Stimulated activated CD4-positive, alpha-beta T cell treated with anti-CD3 and anti-CD28 coated beads, Interleukin-15, amount 100 ng/mL, for 48 hours (primary cell): Measurements from ENCODE around the gene ENDOV.

Experiments
- DNase-seq, 2 donors: peaks; one replicate each; pipeline ENCODE4 v3.0.0-alpha.2; 2020; ENCODE audit warnings: low read depth in 2 of 2

The ENDOV gene

GRCh38 chr17:80431246-80432195 lies 16.6 kb downstream of the ENDOV start:
- DNase-seq: no peak

- DNase-seq: no peak
These were observed 17.5 kb downstream of the ENDOV start for GRCh38 chr17:80432350-80432955.

GRCh38 chr17:80432961-80433550 lies 18.1 kb downstream of the ENDOV start:
- DNase-seq: no peak

- DNase-seq: no peak
These were observed 19.1 kb downstream of the ENDOV start for GRCh38 chr17:80433916-80434666.

DNA sequence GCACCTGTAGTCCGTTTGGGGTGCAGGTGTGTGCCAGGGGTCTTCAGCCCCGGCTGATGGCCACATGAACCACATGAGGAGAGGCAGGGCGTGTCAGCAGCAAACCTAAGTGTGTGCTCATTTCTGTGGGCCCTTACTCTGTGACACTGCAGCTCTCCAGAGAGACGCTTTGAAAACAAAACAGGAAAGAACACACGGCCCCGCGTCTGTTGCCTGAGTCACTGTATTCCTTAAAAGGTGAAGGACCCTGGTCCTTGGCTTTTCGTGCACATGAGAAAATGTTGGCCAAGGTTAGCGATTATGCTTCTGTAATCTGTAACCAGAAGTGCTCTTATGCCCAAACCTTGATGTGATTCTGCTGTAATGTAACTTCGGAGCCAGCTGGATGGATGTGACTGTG lies 22.6 kb downstream of the ENDOV start:
- no peak for DNase-seq

DNA sequence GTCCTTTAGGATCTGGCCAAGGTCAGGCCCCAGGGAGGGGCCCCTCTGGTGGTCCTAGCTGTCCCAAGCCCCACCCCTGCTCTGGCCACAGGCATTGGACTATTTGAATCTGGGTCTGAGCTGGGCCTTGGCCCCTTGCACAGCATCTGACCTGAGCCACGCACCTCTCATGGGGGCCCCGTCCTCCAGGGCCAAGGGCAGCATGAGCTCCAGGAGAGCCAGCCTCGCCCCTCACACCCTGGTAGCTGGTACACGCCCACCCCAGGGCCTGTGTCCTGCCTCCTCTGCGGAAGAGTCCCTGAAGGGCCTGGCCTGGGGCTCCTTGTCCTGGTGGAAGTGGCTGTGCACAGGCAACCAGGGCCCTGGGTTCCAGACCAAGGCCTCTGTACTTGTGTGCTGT lies 23.8 kb downstream of the ENDOV start:
- no peak for DNase-seq

GRCh38 chr17:80439499-80439898 lies 24.5 kb downstream of the ENDOV start:
- DNase-seq: no peak

- DNase-seq: peak in 1 of 2 donors; percentile 21
These were observed 26.2 kb downstream of the ENDOV start for GRCh38 chr17:80441133-80441578.

- DNase-seq: no peak
These were observed 26.8 kb downstream of the ENDOV start for GRCh38 chr17:80441598-80442322.

- no peak for DNase-seq
These were observed 27.3 kb downstream of the ENDOV start for GRCh38 chr17:80442323-80442659.

DNA sequence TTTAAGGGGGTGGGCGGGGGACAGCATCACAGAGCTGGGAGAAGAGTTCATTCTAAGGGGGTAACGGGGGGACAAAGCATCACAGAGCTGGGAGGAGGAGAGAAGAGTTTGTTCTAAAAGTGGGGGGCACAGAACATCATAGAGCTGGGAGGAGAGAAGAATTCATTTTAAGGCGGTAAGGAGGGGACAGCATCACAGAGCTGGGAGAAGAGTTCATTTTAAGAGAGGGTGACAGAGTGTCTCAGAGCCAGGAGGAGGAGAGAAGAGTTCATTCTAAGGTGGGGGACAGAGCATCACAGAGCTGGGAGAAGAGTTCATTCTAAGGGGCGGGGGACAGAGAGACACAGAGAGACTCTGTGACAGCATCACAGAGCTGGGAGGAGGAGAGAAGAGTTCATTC lies 27.8 kb downstream of the ENDOV start:
- no peak for DNase-seq

GRCh38 chr17:80443498-80443897 lies 28.5 kb downstream of the ENDOV start:
- DNase-seq: no peak

GRCh38 chr17:80443916-80444643 lies 29.1 kb downstream of the ENDOV start:
- no peak for DNase-seq

- DNase-seq: no peak
These were observed 29.6 kb downstream of the ENDOV start for GRCh38 chr17:80444644-80444979.

DNA sequence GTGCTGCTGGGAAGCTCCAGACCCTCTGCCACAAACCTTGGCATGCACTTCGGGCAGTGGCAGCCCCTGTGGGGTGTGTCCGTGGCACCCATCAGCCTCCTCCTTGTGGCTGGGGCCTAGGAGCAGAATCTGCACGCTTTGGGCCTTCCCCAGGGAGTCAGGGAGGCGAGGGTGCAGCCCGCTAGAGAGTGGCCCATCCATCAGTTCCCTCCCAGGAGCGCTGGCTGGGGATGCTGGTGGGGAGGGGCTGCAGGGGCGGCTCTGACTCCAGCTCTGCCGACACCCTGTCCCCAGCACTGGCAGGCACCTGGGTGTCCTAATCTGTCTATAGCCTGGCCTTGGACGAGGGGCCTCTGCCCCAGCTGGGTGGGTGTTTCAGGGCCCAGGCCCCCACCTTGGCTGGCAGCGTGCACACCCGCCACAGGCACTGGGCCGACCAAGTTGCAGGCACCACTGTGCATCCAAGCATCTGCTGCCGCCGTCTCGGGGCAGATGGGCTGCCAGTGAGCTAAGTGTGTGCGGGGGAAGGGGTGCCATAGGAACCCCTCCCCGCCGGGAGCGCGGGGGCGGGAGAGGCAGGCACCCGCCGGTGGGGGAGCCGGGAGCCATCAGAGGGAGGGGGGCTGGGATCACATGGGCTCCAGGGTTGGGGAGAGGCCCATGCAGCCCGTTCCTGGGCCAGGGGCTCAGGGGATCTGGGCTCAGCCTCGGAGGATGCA lies 30.2 kb downstream of the ENDOV start:
- no peak for DNase-seq

DNA sequence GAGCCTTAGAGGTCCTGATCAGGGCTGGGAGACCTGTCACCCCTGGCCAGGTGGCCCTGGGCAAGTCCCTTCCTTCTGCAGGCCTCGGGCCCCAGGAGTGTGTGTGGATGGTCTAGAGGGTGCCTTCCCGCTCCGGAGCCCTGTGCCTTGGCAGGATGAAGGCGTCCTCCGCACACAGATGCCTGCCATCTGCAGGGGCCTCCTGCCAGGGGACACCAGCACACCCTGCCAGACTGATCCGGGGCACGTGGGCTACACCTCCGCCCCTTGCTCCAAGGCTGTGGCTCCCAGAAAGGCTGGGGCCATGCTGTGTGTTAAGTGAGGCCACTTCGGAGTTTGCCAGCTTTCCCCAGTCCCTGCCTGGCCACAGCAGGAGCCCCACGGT lies 30.8 kb downstream of the ENDOV start:
- DNase-seq: no peak

DNA sequence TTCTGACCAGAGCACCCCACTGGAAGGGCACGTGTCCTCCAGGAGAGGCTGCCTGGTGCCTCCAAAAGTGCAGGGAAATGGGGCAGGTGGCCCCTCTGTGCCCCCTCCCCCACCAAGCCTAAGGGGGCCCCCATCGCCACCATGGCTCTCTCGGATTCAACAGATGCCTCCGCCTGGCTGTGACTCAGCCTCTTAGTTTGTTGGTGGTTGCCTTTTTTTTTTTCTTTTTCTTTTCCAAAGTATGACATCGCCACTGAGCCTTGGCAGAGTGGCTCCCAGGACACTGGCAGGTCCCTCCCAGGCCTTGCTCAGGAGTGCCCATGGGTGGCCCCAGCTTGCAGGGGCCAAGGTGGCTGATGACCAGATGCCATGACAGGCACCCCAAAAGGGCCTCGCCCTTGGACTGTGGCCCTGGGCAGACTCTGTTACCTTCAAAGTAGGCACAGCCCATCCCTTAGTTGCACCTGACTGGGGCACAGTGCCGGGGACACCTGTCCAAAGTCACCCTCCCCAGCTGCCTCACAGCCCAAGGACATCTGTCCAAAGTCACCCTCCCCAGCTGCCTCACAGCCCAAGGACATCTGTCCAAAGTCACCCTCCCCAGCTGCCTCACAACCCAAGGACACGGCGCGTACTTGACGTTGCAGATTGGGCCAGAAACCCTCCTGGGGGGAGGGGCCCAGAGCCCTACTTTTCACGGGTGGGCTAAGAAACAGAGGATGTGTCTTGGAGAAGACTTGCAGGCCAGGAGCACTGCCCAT lies 31.9 kb downstream of the ENDOV start:
- DNase-seq: no peak

GRCh38 chr17:80447790-80448189 lies 32.8 kb downstream of the ENDOV start:
- no peak for DNase-seq

DNA sequence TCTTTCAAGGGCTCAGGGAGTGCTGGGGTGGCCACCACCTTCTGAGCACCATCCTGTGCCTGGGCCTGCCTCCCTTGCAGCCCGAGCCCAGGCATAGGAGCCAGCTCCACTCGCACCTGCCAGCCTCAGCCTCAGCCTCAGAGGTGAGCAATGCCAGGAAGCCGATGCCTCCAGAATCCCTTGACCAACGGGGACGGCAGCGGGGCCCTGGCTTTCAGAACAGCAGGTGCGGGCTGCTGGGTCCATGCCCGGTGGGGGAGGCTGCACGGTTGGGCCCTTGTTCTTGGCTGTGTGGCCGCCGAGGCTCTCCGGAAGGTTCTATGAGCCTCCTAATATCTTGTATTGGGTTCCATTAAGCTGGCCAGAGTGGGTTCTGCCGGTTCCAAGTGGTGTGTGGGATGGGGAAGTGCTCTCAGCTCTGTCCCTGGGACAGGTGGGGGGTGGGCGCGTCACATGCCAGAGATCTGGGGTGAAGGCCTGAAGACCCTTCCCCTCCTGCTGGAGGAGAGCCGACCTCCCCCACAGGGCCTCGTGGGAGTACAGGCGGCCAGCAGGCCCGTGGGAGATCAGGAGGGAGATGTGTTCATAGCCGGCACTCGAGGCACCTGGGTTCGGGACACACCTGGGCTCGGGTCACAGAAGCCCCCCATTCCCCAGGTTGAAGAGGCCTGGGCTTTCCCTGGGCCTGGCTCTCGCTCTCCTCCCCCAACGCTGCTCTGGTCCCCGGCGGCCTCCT lies 34.4 kb downstream of the ENDOV start:
- no peak for DNase-seq
